Measurements from ENCODE around the gene ALDH1L2. TPM values are rescaled to one million over a fixed set of nuclear protein-coding genes. Genes with fewer than 3 reads are reported as not detected.

Gene ALDH1L2
- 10 to 100 TPM in 2 of 4 donors, 1 to 10 TPM in 2; 7.2 to 12.2 (median 10.2) TPM for total RNA-seq

DNA sequence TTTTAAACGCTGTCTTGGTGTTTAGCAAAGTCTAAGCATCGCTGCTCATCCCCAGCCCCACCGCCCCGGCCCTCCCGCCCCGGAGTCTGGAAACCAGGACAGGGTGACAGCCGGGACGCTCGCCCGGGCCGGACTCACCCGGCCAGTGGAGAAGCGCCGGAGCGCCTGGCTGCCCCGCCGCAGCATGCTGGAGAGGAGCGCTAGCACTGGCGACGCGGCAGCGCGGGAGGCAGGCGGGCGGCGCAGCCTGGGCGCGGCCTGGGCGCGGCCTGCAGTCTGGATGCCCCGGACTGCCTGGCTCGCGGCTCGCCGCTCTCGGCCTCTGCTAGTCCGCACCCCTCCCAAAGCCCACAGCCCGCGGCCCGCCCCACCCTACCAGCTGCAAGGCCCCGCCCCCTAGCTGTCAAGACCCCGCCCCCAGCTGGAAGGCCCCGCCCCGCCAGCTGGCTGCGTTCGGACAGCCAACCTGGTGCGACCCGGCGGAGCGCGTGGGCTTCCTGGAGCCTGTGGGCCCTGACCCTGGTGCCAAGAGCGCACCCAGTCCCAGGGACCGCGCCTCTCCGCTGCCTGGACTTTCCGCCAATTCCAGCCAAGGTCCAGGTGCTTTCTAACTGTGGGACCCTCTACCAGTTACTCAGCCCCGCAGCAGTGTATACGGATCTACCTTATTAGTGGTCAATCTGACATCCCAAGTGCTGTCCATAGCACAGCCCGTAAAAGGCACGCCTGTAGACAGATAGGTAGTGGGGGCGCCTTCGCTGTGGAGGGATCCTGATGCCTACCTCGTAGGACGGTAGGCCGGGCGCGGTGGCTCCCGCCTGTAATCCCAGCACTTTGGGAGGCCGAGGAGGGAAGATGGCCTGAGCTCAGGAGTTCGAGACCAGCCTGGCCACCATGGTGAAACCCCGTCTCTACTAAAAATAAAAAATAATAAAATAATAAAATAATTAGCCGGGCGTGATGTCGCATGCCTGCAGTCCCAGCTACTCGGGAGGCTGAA is at the start of gene ALDH1L2:
ALDH1L2 (minus strand) TSS at position 208 of the 1,000 bp plus-strand sequence; CDS start at position 186, 22 bp downstream.
- H3K27me3 ChIP-seq = no peaks in the 10 kb centered on the region
- H3K36me3 ChIP-seq = no peaks in the 10 kb centered on the region
- H3K4me3 ChIP-seq = peak within 1 kb of the TSS; percentile 48 to 71 (median 62)
- no peaks in the 10 kb centered on the region for H3K9me3 ChIP-seq
- peak within 1 kb of the TSS in 3 of 4 donors; percentile 2 to 77 (median 45) for H3K27ac ChIP-seq
- WGBS, 2 donors = 33 to 45% methylated on average over 37 to 55 of the region's 75 CpGs
- DNase-seq (ENCODE audit: low spot score in 2 of 2) = peak; percentile 74 to 79
- peaks cover 0 to 15% (median 2%) of the 10 kb centered on the region in 4 donors for H3K4me1 ChIP-seq
- TF ChIP-seq EP300 (IDR thresholded peaks at IDR 0.05) (no peak), POLR2A (IDR thresholded peaks at IDR 0.05) (no peak)
- TF ChIP-seq, protein P1, sequence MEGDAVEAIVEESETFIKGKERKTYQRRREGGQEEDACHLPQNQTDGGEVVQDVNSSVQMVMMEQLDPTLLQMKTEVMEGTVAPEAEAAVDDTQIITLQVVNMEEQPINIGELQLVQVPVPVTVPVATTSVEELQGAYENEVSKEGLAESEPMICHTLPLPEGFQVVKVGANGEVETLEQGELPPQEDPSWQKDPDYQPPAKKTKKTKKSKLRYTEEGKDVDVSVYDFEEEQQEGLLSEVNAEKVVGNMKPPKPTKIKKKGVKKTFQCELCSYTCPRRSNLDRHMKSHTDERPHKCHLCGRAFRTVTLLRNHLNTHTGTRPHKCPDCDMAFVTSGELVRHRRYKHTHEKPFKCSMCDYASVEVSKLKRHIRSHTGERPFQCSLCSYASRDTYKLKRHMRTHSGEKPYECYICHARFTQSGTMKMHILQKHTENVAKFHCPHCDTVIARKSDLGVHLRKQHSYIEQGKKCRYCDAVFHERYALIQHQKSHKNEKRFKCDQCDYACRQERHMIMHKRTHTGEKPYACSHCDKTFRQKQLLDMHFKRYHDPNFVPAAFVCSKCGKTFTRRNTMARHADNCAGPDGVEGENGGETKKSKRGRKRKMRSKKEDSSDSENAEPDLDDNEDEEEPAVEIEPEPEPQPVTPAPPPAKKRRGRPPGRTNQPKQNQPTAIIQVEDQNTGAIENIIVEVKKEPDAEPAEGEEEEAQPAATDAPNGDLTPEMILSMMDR (IDR thresholded peaks at IDR 0.05) = no peak

DNA sequence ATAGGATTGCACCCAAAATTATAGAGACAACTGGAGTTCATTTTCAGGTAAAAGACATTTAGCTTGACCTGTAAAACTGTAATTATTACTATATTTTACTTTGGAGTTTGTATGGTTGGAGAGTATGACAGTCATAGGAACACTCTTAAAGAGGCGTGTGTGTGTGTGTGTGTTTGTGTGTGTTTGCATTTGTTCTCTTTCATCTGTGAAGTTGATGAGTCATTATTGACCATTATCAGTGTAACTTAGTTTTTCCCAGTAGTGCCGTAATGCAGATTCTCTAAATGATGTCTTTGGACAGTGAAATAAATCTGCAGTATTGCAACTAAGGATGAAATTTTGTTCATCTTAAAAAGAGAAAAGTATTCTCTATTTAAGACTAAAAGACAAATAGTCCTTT is 36.3 kb upstream of the ALDH1L2 start:
- Histone ChIP-seq H3K36me3 (peaks cover 0 to 100% (median 38%) of the 10 kb centered on the region in 3 donors), H3K27me3 (no peaks in the 10 kb centered on the region)

DNA sequence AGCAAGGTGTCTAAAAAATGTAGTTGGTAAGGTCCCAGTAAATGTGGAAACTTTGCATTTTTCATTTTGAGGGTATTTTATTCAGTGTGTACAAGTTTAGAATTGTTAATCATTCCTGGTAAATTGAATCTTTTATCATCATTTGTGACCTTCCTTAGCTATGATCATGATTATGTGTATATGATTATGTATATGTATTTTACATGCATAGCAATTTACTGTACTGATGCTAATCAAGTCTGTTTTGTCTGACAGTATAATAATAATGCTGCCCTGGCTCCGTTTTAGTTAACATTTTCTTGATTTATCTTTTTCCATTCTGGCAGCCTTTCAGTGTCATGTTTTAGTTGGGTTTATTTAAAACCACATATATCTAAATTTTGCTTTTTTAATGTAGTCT is 32.7 kb upstream of the ALDH1L2 start:
- Histone ChIP-seq H3K4me3 (no peak overlapping the region), H3K27ac (no peak overlapping the region), H3K9me3 (no peaks in the 10 kb centered on the region), H3K4me1 (peaks cover 0 to 25% (median 4%) of the 10 kb centered on the region in 4 donors), H3K36me3 (peaks cover 0 to 90% (median 23%) of the 10 kb centered on the region in 3 donors), H3K27me3 (no peaks in the 10 kb centered on the region)
- TF ChIP-seq, protein P1 (IDR thresholded peaks at IDR 0.05) = no peak
- TF ChIP-seq EP300 (IDR thresholded peaks at IDR 0.05) (no peak), POLR2A (IDR thresholded peaks at IDR 0.05) (no peak)
- no peak for DNase-seq (ENCODE audit: low spot score in 2 of 2)
- WGBS, 2 donors = 91 to 94% methylated on average over 1 of the region's 1 CpG

More for the DNA sequence above, 36.3 kb upstream of the ALDH1L2 start:
- TF ChIP-seq, protein P1 (IDR thresholded peaks at IDR 0.05) = no peak
- TF ChIP-seq POLR2A (IDR thresholded peaks at IDR 0.05) = no peak
- no peak for TF ChIP-seq EP300 (IDR thresholded peaks at IDR 0.05)
- 85 to 91% methylated on average over 2 of the region's 2 CpGs for WGBS, 2 donors
- Histone ChIP-seq H3K27ac (no peak overlapping the region), H3K4me1 (no peaks in the 10 kb centered on the region), H3K4me3 (no peak overlapping the region), H3K9me3 (no peaks in the 10 kb centered on the region)
- DNase-seq (ENCODE audit: low spot score in 2 of 2) = no peak

DNA sequence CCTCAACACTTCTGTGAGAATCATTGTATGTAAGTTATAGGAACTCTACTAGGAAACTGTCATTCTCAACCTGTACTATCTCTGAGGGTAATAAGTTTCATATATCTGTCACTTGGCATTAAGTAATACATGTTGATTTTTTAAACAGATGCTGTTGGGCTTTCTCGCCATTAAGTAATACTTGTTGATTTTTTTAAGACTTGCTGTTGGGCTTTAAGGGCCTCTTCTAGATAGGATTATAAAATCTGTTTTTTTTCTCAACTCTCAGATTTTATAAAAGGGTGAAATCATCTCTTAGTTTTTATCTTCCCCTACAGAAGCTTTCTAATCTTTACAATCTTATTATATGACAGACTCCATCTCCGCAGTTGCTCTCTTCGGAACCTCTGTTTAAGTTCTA is 28.8 kb upstream of the ALDH1L2 start:
- WGBS, 2 donors = 92 to 94% methylated on average over 3 of the region's 3 CpGs
- H3K27ac ChIP-seq = no peak overlapping the region
- peaks cover 0 to 55% (median 10%) of the 10 kb centered on the region in 3 donors for H3K36me3 ChIP-seq
- no peaks in the 10 kb centered on the region for H3K27me3 ChIP-seq
- peaks cover 0 to 62% (median 18%) of the 10 kb centered on the region in 4 donors for H3K4me1 ChIP-seq
- no peak for DNase-seq (ENCODE audit: low spot score in 2 of 2)
- H3K4me3 ChIP-seq = no peak overlapping the region
- TF ChIP-seq, protein P1 (IDR thresholded peaks at IDR 0.05) = no peak
- no peak for TF ChIP-seq POLR2A (IDR thresholded peaks at IDR 0.05)
- TF ChIP-seq EP300 (IDR thresholded peaks at IDR 0.05) = no peak
- no peaks in the 10 kb centered on the region for H3K9me3 ChIP-seq

DNA sequence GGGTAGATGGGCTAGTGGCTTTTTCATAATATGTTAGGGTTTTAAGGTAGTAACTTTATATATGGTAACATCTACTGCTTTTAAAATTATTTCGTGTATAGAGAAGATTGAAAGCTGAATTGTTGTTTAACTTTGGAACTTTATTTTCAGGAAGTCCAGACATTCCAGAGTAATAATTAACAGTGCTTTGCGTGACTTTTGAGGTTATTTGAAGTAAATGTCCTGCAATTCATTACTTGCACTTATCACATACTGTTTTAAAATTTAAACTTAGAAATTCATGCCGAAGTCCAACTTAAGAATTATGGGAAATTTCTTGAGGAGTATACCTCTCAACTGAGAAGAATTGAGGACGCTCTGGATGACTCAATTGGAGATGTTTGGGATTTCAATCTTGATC is 26.6 kb upstream of the ALDH1L2 start:
- no peak overlapping the region for H3K4me3 ChIP-seq
- no peak for DNase-seq (ENCODE audit: low spot score in 2 of 2)
- H3K27ac ChIP-seq = no peak overlapping the region
- H3K36me3 ChIP-seq = peaks cover 0 to 33% (median 0%) of the 10 kb centered on the region in 3 donors
- peaks cover 0 to 67% (median 18%) of the 10 kb centered on the region in 4 donors for H3K4me1 ChIP-seq
- TF ChIP-seq EP300 (IDR thresholded peaks at IDR 0.05) = no peak
- TF ChIP-seq, protein P1 (IDR thresholded peaks at IDR 0.05) = no peak
- no peak for TF ChIP-seq POLR2A (IDR thresholded peaks at IDR 0.05)
- no peaks in the 10 kb centered on the region for H3K27me3 ChIP-seq
- 67 to 68% methylated on average over 4 of the region's 4 CpGs for WGBS, 2 donors
- H3K9me3 ChIP-seq = no peaks in the 10 kb centered on the region
